GM18951 (cell line): ENCODE results near the gene GSTM2.
"Not testable (repeated sequence)": the region's sequence is repeated elsewhere in the genome, so short reads cannot be mapped to it uniquely, and the experiment has no call there.

ENCODE experiments used
- POLR2A ChIP-seq: IDR thresholded peaks from 4 replicates; pipeline ENCODE4 v1.6.1; 2011; ENCODE audit warnings: mild to moderate bottlenecking; ENCODE audit not compliant: insufficient read length, insufficient read depth; ENCODE audit errors: extremely low read depth
- in situ Hi-C: fragments of 300-500 bp; cut with MboI; formaldehyde crosslinking; loops from one replicate; pipeline ENCODE4 v1.12.0; 2022; ENCODE audit warnings: low sequenced_read_pairs, mixed read lengths, inconsistent platforms; ENCODE audit not compliant: unreplicated experiment

The GSTM2 gene

DNA sequence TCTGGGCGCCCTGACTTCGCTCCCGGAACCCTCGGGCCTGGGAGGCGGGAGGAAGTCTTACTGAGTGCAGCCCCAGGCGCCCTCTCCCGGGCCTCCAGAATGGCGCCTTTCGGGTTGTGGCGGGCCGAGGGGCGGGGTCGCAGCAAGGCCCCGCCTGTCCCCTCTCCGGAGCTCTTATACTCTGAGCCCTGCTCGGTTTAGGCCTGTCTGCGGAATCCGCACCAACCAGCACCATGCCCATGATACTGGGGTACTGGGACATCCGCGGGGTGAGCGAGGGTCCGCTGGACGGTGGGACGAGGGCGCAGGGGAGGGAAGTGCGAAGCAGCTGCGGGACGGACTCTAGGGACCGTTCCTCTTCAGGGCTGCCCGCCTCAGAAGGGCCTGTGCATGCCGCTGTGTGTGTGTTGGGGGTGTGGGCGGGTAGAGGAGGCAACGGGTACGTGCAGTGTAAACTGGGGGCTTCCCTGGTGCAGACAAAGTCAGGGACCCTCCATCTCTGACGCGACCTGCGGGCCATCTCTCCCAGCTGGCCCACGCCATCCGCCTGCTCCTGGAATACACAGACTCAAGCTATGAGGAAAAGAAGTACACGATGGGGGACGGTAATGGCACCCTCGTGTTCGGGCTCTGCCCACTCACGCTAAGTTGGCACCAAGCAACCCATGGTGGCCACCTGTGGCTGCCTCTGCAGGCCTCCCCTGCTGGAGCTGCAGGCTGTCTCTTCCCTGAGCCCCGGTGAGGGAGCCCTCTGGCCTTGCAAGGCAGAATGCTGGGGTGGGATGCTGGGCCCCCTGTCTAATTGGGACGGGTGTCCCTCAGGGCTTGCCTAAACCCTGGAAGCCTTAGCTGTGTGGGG is 20.0 kb downstream of the GSTM2 start, which contains the start of gene GSTM1:
GSTM1 (plus strand) TSS at position 177 of the 859 bp plus-strand sequence; CDS start at position 234, 57 bp downstream.
- TF ChIP-seq POLR2A, result peak; percentile 71
- in situ Hi-C loops, result no loop called here

DNA sequence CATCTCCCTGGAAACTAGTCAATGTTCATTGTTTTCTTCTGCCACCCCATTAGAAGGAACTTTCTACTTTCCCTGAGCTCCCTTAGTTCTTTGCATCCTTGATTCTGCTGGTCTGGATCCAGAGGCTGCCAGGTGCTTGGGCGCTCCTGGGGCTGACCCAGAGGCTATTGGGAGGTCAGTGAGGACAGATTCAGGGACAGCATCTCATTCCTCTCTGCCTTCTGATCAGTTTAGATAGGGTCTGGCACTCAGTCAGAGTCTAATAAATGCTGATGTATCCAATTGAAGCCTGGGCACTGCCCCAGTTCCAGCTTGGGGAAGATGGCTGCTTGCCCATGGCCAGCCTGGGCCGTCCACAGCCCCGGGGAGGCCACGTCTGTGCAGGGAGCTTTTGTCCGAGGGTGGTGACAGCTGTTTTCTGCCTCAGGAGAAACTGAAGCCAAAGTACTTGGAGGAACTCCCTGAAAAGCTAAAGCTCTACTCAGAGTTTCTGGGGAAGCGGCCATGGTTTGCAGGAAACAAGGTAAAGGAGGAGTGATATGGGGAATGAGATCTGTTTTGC is 22.1 kb downstream of the GSTM2 start:
- in situ Hi-C loops, result no loop called here
- TF ChIP-seq POLR2A, result no peak

DNA sequence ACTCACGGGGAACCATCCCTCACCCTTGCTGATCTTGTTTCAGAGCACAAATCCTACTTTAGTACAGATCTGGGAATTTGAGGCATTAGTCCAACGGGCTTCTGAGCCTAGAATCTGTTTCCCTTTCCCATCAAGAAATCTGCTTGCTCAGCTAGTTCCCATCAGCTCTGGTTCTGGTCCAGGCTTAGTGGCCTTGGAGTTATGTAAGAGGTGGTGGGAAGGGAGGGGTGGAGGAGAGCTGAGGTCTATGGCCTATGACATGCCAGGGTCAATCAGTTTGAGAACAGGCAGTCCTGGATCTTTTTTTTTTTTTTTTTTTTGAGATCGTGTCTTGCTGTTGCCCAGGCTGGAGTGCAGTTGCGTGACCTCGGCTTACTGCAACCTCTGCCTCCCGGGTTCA is 23.9 kb downstream of the GSTM2 start:
- in situ Hi-C loops, result no loop called here
- TF ChIP-seq POLR2A, result no peak

DNA sequence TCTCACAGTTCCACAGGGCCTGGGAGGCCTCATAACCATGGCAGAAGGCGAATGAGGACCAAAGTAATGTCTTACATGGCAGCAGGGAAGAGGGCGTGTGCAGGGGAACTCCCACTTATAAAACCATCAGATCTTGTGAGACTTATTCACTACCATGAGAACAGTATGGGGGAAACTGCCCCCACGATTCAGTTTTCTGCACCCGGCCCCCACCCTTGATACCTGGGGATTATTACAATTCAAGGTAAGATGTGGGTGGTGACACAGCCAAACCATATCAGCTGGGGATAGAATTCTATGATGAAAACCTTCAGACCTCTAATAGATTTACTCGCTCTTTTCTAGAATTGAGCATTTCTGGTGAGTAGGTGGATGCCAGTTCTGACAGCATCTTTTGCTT is 26.5 kb downstream of the GSTM2 start:
- in situ Hi-C loops, result not testable (repeated sequence)

DNA sequence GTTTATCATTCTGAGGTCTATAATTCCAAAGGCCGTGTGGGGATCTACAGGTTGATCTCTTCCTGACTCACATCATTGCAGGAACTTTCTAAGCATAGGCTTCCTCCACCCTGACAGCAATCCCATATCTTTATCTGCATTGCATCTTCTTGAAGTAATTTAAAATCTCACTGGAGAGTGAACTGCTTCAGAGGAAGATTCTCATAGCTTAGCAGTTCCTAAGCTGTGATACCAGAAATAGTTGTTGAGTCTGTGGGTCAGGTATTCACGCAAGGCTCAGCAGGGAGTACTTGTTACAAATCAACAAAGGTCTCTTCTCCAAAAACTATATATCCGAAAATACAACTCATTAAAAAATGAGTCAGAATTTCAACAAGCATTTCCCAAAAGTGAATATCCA is 27.3 kb downstream of the GSTM2 start:
- in situ Hi-C loops, result not testable (repeated sequence)

DNA sequence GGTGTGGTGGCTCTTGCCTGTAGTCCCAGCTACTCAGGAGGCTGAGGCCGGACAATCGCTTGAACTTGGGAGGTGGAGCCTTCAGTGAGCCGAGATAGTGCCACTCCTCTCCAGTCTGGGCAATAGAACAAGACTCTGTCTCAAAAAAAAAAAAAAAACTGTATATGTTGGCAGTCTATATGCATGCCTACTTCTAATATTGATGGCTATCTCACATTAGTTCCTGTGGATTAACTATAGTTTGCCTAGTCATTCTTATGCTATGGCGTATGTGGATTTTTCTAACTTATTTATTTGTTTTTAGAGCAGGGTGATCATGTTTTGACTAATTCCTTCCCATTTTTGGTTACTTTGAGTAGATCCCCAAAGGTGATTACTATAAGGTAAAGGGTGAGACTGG is 29.2 kb downstream of the GSTM2 start:
- no peak for TF ChIP-seq POLR2A
- in situ Hi-C loops, result no loop called here

DNA sequence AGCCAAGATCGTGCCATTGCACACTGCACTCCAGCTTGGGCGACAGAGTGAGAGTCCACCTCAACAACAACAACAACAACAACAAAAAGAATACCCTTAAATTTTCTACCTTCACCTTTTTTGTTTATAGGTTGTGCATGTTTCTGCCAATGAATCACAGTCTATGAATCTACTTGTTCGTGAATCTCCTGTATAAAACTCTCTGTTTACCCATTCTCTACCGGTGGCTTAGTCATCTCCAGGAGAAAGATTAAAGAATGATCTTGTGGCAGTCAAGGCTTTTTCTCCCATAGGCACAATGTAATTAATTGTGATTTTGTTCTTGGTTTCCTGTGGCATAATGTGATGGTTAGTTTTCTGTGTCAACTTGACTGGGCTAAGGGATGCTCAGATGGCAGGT is 30.0 kb downstream of the GSTM2 start:
- in situ Hi-C loops, result not testable (repeated sequence)

DNA sequence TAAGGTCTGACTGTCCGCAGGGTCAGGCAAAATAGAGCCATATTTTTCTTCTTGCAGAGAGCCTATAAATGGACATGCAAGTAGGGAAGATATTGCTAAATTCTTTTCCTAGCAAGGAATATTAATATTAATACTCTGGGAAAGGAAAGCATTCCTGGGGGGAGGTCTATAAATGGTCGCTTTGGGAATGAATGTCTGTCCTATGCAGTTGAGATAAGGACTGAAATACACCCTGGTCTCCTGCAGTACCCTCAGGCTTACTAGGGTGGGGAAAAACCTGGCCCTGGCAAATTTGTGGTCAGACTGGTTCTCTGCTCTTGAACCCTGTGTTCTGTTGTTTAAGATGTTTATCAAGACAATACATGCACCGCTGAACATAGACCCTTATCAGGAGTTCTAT is 35.1 kb downstream of the GSTM2 start:
- in situ Hi-C loops, result not testable (repeated sequence)

DNA sequence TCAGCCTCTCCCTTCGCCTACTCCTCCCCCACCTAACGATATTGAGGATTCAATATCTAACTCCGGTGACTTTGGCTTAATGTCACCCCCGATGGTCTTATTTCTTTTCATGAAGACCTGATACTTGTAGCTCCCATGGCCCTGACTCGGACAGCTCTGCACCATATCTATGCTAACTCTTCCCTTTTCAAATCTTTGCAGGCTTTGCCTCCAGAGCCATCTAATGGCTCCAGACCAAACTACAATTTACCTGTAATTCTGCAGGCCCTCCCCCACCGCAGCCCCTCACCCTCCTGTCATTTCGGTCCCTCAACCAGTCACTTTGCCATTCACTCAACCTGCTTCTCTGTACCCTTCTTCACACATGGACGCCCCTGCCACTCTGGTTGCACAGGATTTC is 36.3 kb downstream of the GSTM2 start:
- in situ Hi-C loops, result no loop called here
- TF ChIP-seq POLR2A, result no peak

DNA sequence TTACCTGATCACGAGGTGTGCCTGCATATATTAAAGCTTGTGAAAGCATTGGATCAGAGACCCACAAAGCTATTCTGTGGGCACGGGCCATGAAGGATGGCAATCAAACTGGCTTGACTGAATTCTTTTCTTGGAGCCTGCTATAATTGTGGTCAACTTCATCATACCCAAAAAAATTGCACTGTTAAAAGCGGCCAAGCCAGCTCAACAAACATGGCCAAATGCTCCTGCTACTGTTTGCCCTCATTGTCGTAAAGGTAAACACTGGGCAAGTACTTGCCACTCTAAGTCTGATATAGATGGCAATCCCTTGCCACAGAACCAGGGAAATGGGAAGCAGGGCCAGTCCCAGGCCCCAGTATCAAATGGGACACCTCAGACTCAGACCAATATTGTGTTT is 37.6 kb downstream of the GSTM2 start:
- TF ChIP-seq POLR2A, result no peak
- in situ Hi-C loops, result no loop called here

DNA sequence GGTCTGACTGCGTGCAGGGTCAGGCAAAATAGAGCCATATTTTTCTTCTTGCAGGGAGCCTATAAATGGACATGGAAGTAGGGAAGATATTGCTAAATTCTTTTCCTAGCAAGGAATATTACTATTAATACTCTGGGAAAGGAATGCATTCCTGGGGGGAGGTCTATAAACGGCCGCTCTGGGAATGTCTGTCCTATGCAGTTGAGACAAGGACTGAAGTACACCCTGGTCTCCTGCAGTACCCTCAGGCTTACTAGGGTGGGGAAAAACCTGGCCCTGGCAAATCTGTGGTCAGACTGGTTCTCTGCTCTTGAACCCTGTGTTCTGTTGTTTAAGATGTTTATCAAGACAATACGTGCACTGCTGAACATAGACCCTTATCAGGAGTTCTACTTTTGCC is 41.1 kb downstream of the GSTM2 start:
- in situ Hi-C loops, result not testable (repeated sequence)

DNA sequence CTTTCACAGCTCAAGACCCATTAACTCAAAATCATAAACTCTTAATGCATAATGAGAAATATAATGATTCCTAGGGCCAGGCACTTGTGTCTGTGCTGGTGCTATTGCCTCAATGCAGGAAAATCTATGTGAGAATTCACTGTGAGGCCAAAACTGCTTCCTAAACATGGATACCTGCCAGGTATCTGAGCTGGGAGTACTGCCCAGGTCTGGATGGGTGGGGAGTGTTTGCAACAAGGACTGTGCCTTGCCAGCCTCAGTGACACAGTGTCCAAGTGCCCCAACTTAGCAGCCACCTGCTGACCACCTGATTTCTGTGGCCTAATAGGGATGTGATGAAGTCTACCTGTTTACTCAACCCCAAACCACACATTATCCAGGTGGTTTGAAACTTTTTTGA is 42.0 kb downstream of the GSTM2 start:
- in situ Hi-C loops, result not testable (repeated sequence)

DNA sequence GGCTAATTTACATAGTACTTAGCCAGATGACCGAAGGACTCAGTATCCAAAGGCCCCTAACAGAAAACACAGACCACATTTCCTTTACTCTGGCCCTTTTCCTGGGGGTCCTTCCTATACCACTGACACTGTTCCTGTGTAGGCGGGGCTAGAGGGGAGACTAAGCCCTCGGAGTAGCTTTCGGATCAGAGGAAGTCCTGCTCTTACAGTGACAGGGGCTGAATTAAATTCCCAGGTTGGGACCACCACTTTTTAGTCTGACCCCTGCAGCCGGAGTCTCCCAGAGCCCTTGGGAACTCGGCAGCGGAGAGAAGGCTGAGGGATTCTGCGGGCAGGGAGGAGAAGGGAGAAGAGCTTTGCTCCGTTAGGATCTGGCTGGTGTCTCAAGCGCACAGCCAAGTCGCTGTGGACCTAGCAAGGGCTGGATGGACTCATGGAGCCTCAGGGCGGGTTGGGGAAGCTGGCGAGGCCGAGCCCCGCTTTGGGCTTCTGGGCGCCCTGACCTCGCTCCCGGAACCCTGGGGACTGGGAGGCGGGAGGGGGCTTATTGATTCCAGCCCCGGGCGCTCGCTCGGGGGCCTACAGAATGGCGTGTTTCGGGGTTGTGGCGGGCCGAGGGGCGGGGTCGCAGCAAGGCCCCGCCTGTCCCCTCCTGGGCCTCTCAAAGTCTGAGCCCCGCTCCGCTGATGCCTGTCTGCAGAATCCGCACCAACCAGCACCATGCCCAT is 43.9 kb downstream of the GSTM2 start, which contains the start of gene GSTM5:
GSTM5 (plus strand) TSS at position 659 of the 728 bp plus-strand sequence; CDS start at position 721, 62 bp downstream.
- in situ Hi-C loops, result not testable (repeated sequence)

DNA sequence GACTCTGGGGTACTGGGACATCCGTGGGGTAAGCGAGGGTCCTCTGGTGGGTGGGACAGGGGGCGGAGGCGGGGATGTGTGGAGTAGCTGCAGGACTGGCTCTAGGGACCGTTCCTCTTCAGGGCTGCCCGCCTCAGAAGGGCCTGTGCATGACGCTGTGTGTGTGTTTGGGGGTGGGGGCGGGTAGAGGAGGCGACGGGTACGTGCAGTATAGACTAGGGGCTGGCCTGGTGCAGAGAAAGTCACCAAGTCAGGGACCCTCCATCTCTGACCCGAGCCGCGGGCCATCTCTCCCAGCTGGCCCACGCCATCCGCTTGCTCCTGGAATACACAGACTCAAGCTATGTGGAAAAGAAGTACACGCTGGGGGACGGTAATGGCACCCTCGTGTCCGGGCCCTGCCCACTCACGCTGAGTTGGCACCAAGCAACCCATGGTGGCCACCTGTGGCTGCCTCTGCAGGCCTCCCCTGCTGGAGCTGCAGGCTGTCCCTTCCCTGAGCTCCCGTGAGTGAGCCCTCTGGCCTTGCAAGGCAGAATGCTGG is 44.5 kb downstream of the GSTM2 start:
- in situ Hi-C loops, result no loop called here

More for the DNA sequence above, 44.5 kb downstream of the GSTM2 start:
- no peak for TF ChIP-seq POLR2A
